HG03565 (cell line): ENCODE measurements around the gene AP1S2.
"Not testable (repeated sequence)": the region's sequence is repeated elsewhere in the genome, so short reads cannot be mapped to it uniquely, and the experiment has no call there.

Experiments used
- ATAC-seq: cut with Tn5 transposase; IDR thresholded peaks from one replicate; pipeline ENCODE4 v1.9.1; 2021; ENCODE audit warnings: mild to moderate bottlenecking, moderate library complexity; ENCODE audit not compliant: unreplicated experiment

The AP1S2 gene

DNA sequence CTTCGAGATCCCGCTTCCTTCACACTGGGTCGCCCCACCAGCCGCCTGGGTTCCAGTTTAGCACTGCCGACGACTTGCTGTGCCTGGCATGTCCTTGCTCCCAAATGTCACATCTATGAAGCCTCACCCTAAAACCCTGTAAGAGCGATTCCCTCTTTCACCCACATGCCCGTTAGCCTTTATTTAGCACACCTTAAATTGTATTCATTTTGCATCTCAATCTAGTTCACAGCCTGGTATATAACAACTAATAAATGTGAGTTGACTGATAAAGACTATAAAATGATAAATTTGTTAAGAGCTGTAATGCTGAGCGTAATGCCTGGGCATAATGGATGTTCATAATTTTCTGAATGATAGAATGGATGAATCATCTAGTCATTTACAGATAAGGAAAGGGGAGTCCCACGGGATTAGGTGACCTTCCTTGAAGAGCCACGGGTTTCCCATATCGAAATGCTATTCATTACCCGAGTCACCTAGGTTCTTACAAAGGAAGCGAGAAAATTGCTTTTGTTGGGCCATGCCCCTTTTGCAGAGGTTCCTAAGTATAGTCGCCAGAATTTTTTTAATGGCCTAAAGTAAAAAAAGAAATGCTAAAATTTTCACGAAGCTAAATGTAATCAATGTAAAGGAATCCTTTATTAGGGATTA lies 1.1 kb upstream of the AP1S2 start:
- ATAC-seq = no peak

DNA sequence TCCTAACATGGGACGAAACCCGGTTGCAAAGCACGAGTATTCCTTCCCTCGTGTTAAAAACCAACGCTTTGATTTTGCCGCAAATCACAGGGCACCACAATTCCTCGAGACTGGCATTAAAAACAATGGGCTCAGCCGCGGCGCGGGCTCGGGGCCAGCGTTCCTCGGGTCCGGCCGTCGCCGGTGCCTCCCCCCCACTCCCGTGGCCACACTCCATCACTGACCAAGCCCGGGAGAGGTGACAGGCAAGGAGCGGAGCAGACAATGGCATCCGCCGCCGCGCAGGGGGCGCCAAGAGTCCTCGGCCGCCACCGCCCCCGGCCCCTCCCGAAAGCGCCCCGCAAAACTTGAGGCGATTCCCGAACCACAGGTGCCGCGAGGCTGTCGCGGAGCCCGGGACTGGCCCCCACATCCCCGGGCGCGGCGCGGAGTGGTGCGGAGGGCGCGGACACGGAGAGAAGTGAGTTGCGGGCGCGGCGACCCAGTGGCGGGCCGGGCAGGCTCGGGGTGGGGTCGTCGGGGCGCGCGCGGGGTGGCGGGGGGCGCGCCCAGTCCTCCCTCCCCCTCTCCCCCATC lies 445 bp downstream of the AP1S2 start:
- peak; percentile 25 for ATAC-seq

DNA sequence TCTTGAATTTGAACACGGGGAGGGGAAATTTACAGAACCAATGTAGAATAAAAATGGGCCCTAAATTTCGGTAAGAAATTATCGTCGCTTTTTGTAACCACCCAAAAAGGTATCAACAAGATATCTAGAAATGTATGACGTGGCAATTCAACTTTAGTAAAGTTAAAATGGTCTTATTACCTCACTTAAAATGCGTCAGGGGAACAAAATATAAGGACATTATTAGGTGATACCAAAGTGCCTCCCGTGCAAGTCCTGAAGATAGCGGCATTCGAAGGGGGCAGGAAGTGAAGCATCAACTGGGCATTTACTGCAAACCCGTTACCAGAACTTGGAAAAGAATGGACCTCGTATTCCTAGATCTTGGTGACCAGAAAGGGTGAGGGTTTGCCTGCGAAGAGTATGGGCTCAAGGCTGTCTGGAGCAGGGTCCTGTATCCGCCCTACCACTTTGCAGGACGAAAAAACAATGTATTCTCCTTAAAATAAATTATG lies 980 bp downstream of the AP1S2 start:
- ATAC-seq = no peak

DNA sequence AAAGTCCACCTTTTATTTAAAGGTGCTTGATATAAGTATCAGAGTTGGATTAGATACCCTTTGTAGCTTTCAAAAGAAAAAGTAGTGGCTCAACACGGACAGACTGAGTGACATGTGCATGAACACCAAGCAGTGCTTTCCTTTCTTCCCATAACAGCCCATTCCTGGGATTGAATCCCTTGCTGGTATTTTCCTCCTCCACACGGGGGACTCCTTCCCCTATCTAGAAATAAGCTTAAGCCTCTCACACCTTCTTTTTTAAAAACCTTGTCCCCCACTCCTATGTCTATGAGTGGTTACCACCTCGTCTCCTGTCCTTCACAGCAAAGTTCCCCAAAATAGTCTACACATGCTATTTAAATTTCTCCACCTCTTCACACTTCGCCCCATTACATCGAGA lies 5.1 kb downstream of the AP1S2 start:
- no peak for ATAC-seq

DNA sequence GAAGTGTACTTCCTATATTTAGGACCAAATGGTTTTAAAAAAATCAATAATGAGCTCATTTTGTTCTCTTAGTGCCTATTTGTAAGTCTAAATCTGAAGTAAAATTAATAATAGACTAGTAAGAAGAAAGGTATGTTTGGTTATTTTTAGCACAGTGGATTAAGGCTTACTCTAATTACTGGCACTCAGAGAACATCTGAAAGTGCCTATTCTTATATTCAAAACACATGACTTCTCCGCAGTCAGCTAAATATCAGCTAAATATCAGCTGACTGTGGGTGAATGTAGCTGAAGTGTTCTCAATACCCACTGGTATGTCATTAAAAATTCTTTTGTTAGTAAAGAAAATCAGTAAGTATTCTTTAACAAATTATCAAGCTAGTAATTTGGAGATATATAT lies 6.0 kb downstream of the AP1S2 start:
- no peak for ATAC-seq

DNA sequence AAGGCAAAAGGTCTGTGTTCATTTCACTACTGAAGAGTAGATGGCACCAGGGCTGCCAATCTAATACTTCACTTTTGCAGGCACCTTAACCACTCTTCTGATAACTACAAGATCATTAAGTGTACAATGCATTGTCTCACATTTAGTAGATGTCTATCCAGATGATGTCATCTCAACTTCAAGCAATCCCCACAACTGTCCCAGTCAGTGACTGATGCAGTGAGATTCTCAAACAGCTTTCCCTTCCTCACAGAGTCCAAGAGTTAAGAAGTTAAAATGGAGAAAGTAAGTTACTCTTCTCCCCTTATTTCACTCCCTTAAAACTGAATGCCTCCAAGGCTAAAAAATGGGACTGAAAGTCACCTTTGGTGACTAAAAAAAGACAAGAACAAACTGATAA lies 10.7 kb downstream of the AP1S2 start:
- ATAC-seq = no peak

DNA sequence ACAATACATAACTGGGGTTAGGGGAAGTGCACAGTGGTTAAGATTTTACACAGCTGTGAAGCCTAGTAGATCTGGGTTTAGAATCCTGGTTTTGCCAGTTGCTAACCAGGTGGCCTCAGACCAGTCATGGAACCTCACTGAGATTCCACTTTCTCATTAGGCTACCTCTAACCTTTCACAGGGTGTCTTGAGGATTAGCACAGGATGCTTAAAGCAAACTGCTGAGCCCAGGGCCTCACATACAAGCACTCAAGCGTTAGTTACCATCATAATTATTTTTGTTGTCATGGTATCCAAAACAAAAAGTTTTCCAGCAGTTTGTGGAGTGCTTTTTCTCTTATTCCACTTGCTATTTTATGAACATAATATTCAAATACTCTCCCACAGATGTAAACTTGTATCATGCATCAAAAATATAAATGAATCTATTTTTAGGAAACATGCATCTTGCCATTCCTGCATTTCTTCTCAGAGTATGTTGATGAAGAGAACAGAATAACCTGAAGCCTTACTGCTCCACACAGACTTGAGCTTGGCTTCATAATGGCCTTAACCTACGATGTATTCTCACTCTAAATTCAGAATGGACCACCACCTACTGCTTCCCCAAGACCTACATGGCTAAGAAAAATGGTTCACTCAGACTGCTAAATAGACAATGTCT lies 12.6 kb downstream of the AP1S2 start:
- no peak for ATAC-seq

DNA sequence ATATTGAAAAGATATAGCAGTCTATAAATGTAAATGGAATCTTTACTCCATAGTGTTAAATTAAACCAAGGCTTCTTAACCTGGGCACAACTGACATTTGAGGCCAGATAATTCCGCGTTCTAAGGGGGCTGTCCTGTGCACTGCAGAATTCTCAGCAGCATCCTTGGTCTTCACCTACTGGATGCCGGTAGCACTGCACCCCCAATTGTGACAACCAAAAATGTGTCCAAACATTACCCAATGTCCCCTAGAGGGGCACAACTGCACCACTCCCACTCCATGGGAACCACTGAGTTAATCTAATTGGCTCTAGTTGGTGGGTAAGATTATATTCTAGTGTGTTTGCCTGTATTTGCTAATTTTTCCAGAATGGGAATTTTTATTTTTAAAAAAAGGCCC lies 16.6 kb downstream of the AP1S2 start:
- ATAC-seq = no peak

DNA sequence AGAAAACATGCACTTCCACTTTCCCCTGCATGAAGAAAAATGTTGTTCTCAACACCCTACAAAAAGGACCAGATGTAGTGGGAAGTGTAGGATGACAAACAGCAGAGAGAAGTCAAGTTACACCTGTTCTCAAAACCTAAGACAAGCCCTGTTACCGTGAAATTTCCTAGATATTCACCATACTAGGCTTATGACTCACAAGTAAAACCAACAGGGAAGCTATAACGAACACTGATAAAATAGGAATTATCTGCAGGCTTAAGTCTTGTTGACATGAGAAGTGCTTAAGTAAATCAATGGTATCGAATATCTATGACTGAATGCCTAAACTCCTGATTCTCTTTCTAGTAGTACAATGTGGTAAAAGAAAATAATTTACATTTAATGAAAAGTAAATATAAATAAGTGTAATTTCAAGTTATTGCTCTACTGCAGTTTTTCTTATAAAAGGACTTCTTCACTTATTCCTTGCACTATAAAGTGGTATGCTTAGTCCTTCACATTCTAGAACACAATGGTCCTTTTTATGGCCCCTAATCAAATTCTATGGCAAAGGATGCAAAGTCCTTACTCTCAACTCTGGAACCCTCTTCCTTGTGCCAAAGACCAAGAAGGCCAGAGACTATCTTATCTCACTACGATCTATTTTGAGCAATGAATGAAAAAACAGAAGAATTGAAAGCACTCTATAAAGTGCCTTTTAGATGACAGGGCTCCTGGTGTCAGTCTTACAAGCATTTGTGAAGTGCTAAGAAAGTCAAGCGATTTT lies 19.6 kb downstream of the AP1S2 start:
- no peak for ATAC-seq

DNA sequence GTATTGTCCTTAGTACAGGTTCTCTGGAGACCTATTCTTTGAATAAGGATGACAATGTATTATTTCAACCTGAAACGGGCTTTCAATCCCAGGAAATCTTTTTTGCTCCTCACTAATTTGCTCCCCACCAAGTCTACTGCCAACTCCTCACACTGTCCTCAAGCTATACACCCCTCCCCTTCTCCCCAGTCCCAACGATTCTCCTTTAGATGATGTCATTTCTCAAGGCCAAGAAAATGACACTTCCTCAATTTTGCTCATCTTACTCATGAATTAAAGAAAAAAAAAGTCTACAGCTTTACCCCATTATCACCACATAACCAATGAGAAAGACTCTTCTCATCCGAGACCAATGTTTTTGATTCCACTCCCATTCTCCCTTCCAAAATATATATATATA lies 20.6 kb downstream of the AP1S2 start:
- ATAC-seq = no peak

DNA sequence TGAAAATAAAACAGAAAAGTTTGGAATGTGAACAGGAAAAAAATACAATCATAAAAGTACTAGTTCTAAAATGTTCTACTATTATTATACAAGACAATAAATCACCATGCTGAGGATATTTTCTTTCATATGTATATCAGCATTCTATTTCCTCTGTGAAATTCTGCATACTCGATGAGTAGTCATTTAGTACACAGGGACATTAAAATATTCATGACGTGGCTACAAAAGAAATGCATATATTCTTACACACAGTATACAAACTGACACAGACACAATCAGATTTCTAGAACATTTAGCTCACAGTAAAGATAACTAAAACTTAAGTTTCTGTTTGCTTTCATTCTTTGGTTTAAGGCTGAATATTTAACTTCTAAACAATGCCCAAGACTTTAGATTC lies 23.3 kb downstream of the AP1S2 start:
- ATAC-seq = not testable (repeated sequence)

DNA sequence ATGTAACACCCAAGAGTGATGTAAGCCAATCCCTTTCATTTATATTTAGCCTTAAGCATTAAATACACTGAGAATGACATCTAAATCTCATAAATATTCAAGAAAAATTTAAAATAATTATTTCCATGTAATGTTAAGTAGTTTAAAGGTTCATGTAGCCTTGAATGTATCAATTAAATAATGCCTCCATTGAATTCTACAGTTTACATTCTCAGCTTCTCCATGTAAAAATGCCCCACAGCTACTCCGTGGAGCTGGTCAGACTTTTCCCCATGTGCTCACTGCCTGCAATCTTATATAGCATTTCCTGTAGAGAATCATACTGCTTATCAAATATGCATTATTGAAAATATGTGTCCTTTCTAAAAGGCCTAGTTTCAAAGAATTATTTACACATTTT lies 25.4 kb downstream of the AP1S2 start:
- ATAC-seq = no peak

DNA sequence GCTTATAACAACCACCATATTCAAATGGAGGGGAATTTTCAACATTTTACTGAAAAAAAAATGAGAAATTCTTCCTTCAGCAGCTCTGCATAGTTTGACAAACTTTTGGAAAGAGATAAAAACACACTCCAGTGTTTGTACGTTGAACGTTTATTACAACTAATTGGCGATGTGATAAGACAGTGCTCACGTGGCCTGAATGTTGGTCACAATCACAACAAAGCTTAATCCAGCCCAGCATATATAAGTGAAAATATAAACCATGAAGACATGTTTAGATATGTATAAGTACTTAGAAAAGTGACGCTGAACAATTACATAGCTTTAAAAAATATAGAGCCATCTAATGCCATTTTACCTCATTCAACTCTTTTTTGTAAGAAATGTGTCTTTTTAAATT lies 28.7 kb downstream of the AP1S2 start:
- ATAC-seq = no peak

DNA sequence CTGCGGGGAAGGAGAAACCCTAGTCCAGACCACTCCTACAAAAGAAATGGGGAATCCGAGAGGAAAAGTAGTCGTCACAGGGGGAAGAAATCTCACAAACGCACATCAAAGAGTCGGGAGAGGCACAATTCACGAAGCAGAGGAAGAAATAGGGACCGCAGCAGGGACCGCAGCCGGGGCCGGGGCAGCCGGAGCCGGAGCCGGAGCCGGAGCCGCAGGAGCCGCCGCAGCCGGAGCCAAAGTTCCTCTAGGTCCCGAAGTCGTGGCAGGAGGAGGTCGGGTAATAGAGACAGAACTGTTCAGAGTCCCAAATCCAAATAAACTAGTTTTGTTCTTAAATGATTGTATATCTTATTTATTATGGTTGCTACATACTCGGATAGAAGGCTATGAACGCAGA lies 31.7 kb downstream of the AP1S2 start:
- ATAC-seq = no peak

DNA sequence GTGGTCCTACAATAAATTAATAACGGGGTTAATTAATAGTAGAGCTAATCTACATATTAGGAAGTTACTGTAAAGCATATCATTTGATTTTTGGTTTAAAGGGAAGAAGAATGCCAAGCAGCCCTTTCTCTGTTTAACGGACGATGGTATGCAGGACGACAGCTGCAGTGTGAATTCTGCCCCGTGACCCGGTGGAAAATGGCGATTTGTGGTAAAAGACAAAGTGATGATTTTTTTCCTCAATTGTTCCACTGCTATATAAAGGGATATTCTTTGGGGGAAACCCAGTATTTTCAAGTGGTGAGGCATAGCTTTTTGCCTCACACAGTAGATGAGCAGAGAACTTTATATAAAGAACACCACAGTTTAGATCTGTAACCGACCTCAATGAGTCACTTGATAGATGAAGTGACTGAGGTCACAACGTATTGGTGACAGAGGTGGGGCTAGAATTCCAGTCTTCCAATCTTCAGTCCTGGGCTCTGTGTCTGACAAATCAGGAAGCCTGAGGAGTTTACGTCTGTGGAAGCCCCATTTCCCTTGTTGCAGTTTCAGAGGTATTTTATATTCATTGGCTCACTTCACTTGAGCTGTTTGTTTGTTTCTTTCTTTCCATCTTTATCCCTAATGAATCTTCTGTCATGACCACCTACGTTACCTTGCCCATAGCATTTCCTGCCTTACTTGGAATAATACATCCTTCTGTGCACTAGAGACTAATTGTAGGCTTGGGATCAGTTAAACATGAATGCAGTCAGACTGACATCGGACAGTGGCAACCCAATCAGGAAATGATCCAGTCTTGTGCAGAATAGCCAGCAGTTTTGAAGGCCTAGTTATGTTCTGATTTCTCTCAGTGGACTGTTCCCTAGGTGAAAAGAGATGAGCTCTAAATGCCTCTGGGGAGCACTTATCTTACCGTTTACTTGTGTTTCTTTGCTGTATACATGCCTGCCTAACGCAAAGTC lies 34.2 kb downstream of the AP1S2 start:
- no peak for ATAC-seq

DNA sequence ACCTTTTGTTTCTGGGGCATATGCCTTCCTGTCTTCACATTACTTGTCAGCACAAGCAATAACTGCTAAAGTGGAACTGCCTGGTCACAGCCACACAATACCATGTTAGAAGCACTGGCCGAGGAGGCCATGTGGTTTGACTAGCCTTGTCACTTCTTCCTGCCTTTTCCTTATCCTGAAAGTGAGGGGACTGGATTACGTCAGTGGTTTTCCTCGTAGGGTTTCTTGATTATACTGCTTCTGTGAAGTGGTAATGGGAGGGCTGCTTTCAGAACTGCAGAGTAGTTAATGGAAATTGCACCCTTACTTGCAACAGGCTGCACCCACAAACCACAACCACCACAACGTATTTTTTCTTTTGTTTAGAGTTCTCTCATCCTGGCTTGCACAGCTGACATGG lies 37.7 kb downstream of the AP1S2 start:
- ATAC-seq = no peak

DNA sequence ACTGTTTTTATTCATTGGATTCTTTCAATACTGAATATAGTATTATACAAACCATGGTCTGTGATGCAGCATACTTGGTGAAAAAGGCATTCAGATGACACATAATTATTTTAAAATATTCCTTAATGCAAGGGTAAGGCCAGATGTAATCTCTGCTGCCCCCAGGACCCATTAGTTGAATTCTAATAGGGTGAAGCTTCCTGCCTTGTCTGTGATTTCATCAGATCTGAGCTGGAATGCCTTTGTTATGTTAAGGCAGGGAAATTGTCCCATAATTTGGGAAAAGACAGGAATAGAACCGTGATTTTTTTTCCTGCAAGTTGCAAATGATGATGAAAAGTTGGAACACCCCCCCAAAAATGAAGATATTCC lies 38.2 kb downstream of the AP1S2 start:
- ATAC-seq = no peak

DNA sequence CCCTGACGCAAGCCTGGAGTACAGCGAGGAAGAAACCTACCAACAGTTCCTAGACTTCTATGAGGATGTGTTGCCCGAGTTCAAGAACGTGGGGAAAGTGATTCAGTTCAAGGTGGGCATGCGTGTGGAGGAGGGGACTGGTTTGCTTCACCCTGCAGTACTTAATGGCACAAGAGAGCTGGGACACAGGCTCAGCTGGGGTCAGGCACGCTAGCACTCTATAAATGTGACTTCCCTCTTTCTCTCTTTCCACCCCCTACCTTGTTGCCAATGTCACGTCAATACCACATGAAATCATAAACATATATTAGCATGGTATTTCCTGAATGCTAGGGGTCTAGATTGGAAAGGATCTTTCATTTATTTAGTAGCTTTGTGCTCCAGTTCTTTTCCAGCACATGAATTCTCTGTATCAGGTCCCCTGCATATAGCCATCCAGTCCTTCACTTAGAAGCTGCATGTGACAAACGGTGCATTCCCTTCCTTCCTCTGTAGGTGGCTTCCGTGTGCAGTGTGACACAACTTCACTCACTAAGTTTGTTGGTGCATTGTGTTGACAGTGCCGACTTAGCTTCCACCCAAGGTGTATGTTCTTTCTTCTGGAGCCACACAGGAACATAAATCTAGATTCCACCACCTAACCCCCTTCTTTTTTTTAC lies 38.7 kb downstream of the AP1S2 start:
- ATAC-seq = no peak

DNA sequence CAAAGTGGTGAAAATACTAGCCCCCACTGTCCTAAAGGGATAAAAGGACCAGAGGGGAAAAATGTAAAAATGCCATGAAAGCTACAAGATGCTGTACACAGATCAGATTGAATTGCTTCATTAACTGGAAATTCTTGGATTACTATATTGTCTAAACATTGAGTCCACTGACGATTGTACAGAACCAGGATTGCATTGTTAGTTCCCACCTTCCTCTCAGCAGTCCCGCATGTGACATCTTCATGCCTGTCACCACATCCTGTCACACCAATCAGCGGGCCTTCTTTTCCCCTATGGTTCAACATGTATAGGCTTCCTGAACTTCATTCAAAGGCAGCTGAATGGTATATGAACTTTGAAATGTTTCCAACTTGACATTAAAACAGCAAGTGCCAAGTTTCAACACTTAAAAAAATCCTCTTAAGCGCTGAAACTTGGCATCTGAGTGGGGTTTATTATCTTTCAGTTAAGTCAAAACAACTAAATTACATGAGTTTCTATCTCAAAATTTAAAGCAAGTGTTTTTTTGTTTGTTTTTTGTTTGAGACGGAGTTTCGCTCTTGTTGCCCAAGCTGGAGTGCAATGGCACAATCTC lies 39.7 kb downstream of the AP1S2 start:
- ATAC-seq = no peak

DNA sequence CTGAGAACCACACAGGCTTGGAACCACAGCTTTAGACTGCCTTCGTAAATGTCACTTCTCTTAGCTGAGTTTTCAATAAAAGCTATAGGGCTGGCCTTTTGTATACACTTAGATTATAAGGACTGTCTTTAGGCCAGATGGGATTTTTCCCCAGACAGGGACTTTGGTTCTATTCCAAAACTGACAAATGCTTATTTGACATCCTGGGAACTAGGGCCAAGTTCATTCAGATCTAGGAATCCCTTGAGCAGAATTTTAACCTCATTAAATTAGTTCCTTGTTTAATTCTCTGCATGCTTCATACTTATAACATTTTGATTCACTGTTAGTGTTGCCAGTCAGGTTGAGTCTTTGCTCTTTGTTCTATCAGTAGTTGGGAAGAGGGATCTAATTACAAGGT lies 41.2 kb downstream of the AP1S2 start:
- ATAC-seq = no peak
